Muscle of arm (tissue), 14 donors: ENCODE measurements around the gene ANTXRL. TPM values are rescaled to one million over a fixed set of nuclear protein-coding genes. Genes with fewer than 3 reads are reported as not detected.
"Not testable (repeated sequence)": the region's sequence is repeated elsewhere in the genome, so short reads cannot be mapped to it uniquely, and the experiment has no call there.

ENCODE experiments used
- DNase-seq: peaks from one replicate; pipeline ENCODE4 v3.0.0-alpha.2; 2013
- long read RNA-seq, 11 donors: transcript quantifications; one replicate each; lab custom pipeline, GENCODE V29; 2026
- polyA plus RNA-seq, 12 donors: library from polyadenylated mRNA; unstranded; fragments of 120-200 nt; gene quantifications; one replicate each; pipeline ENCODE4 v1.2.1, GENCODE V29; 2013; ENCODE audit not compliant: insufficient read length in 12 of 12

Gene ANTXRL
- polyA plus RNA-seq: under 1 TPM in 2 of 12 donors, not detected in 10; 0.07 to 0.11 TPM
- long read RNA-seq, donor 1: 0 reads
- long read RNA-seq, donor 2: 0 reads
- long read RNA-seq, donor 3: 0 reads
- long read RNA-seq, donor 4: 0 reads
- long read RNA-seq, donor 5: 0 reads
- long read RNA-seq, donor 6: 0 reads
- long read RNA-seq, donor 7: 0 reads
- long read RNA-seq, donor 8: 0 reads
- long read RNA-seq, donor 9: 0 reads
- long read RNA-seq, donor 10: 0 reads
- long read RNA-seq, donor 11: 0 reads

DNA sequence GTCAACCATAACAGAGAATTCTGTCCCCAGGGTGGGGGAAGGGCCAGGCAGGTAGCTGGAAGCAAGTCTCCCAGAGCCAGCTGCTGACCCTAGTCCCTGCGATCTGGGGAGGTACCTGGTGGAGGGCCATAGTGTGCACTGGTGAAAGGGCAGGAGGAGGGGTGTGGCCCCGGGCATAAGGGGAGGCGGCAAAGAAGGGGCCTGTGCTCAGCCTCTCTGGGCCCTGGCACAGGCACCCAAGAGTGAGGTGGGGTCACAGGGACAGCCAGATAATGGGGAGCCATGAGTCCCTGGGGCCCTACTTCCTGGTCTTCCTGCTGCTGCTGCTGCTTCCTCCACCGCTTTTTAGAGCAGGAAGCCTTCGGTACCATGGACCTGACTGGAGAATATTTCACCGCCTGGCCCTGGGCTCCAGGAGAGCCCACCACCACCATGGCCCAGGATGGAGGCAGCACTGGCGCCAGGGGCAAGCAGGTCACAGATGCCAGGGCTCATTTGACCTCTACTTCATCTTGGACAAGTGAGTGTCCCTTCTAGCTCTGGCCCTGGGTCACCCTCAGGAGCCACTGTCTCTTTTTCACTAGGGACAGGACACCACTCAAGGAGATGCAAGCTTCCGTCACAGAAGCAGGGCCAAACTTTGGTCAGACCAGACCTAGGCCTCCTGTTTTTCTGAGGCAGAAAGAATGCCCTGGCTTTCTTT lies at the start of gene ANTXRL:
TSS of gene ANTXRL (plus strand) at position 7 of the 703 bp plus-strand sequence. CDS start at position 273, 266 bp downstream.
- no peak for DNase-seq

DNA sequence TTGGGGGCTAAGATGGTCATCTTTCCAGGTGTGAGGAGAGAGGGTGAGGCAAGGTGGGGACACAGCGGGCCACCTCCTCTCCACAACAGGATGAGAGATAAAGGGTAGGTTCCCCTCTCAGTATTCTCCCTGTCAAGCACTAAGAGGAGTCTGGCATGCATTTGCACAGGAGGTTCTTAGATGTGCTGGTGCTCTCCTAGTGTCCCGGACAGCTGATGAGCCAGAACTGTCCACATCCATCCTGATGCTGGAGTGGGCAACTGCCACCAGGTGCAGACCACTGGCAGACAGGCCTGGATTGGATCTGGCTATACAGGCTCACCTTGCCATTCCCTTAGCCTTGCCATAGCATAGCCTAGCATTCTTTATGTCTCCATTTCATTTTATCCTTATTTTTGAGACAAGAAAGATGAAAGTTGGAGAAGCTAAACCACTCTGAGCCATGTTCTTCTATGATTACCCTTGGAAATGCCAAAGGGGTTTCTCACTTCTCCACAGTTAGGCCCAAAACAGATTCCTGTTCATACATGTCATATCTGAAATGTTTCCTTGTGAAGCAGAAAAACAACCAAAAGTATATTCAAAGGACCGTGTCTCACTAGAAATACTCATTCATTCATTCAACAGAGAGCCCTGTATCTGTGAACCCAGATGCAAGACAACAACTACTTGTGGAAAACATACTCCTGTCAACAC lies 48.8 kb upstream of the ANTXRL start:
- no peak for DNase-seq

DNA sequence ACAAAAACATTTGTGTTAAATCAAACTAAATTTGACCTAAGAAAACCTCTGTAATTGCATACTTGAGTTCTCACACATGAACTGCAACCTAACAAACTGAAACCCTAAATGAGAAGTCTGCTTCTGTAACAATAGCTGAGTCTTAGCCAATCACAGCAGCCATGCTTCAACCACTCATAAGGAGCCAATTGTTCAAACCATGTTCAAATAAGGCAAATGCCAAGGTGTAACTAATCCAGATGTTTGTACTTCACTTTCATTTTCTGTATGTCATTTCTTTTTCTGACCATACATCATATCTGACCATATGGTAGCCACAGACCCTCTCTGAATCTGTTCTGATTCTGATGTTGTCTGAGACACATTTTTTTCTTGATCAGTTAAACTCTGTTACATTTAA lies 47.5 kb upstream of the ANTXRL start:
- DNase-seq: no peak

DNA sequence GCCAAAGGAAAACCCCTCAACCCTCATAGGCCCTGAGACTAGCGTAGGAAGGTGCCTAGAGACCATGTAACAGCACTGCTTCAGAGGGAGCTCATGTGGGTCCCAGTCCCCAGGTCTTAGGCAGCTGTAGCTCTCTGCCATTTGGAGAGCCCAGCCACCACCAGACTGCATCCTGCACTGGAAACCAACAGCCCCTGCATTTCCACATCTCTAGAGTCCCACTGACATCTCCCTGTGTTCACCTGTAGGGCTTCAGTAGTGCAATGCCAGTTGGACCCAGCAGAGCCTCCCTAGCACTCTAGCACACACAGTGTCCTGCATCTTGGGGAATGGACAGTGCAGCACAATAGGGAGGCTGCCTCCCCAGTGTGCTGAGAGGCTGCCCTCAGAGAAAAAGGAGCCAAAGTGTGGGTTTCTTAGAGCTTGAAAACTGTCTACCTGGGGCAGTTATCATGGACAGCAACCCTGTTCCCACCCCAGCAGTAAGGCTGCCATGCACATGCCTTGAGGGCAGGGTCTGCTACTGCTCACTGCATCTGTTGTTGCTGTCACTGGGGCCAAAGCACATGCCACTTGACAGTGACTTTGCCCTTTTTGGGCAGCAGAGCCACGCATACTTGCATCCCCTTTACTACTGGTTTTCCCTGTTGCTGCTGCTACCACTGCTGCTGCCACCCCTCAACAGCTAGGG lies 46.7 kb upstream of the ANTXRL start:
- DNase-seq: no peak

DNA sequence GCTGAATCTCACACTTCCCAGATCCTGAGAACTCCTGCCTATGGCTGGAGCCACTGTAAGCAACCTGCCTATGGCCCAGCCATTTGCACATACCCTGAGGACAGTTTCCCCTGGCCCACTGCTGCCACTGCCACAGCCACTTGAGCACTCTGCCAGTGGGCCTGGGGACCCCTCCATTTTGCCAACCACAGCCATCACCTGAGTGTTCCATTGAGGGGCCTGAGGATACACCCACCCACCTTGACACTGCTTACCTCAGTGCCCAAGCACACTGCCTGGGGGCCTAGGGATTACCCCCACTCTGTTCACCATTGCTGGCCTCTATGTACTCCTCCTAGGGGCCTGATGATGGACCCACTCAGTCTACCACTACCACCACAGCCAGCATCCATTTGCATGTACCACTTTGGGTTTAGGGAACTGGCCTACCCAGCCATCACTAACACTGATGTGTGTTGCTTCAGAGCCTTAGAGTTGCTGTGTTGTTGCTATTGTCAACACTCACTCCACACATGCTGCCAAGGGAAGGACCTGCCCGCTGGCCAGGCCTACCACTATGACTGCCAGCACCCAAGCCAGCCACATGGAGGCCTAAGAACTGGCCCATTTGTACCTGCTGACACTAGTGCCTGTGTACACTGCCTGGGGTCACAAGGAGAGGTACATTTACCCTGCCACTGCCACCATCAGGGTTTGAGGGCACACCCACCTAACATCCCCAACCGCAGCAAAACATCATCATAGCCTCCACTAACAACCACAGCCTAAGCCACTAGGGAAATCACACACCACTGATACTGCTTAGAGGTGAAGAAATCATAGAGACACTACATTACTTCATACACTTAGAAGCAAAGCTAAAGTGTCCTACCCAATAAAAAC lies 45.9 kb upstream of the ANTXRL start:
- no peak for DNase-seq

DNA sequence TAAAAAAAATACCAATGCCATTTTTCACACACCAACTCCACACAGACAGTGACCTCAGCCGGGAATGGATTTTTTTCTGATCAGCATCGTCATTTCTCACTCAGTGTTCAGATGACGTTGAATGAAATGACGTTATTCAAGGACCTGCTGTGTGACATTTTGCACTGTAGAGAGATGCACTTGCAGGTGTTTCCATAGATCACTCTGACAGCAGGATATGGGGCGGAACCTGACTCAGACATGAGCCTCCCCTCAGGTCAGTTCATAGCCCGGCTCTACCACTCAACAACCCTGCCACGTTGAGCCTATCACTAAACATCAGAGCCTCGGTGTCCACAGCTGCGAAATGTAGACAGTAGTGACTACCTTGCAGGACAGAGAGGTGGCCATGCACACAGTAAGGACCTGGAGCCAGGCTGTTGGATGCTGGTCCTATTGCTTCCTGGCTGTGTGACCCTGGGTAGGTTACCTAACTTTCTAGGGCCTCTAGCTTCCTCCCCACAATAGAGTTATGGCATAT lies 41.4 kb upstream of the ANTXRL start:
- no peak for DNase-seq

DNA sequence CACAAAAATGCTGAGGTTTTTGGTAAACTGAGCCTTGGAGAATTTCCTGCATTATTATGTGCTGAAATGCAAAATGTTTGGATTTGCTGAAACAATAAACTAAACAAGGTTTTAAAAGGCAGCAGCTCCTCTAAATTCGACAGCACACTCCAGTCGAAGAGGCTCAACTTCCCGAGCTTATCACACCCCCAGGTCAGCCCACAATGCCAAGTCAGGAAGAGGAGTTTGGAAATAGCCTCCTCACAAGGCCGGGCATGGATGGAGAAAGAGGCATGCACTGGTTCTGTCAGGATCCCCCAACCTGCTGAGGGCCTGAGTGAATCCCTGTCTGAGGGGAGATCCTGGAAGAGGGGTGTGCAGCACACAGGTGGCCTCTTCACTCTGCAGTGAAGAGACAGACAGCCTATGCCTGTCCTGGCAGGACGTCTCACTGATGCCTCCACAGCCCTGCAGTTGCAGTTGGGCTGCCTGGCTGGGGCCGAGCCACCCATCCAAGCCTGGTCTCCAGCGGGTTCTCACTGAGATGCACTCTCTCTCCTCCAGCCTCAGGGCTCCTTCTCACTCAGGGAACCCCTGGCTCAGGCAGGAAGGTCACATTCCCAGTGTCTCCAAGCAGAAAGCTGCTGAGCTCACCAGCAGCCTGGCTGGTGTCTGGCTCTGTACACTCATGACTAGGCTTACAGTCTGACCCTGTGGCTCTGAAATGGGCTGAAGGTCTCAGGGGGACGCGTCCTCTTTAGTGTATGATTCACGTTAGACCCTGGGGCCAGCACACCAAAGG lies 40.2 kb upstream of the ANTXRL start:
- not testable (repeated sequence) for DNase-seq

DNA sequence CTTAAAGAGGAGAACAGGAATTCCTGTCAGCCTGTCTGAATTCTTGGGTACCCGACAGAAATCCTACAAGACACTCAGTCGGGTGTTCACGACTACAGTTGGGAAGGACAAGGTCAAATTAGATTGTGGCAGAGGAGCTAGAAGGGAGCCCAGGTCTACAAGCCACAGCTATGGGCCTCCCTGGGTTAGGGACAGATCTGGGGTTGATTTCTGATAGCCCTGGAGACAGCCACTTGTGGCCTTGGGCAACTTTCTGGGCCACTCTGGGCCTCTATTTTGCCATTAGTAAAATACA lies 39.7 kb upstream of the ANTXRL start:
- DNase-seq: no peak

DNA sequence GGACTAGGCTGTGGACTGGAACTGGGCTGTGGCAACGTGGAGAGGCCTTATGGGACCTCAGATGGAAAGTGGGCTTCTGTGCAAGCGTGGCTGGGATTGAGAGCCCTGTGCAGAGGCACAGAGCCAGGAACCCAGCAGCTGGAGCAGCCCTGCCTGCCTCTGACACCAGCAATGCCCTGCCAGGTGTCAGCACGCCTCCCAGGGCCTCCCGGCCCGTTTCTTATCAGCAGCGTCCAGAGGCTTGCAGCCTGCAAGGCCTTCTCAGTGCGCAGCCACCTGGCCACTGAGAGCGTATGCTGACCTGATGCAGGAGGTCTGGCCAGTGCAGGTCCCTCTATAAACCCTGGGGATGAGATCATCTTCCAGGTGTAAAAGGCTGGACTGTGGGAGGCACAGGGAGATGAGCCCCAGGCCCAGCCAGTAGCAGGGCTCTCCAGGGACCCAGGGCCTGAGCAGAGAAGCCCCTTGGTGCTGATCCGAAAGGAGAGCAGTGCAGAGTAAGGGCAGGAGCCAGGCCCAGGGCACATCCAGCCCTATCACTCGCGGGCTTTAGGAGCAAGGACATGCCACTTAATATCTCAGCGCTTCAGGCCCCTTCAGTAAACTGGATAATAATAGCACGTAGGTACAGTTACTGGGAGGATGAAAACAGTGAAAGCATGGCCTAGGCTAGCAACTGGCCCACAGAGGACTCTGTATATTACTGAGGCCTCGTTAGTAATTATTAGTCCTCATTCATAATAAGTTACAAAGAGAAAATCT lies 38.8 kb upstream of the ANTXRL start:
- peak; percentile 22 for DNase-seq

DNA sequence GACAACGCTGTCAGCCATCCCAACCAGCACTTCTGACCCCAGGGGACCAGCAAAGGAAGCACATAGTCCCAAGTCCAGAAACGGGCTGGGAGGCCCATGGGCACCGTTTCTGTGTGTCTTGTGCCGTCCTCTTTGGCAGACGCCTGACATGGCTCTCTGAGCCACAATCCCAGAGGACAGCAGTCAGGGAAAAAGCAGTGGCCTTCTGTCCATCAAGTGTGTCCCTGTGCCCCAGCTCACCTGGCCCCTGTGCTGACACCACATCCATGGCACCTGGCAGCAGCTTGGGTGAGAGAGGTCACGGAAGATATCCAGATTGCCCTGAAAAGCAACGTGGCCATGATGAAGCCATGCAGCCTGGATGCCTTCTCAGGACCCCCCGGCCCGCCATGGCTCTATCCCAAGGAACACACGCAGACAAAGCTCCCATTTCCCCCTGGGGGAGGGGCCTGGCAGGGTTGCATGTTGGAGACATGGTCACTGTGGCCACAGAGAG lies 38.1 kb upstream of the ANTXRL start:
- no peak for DNase-seq

DNA sequence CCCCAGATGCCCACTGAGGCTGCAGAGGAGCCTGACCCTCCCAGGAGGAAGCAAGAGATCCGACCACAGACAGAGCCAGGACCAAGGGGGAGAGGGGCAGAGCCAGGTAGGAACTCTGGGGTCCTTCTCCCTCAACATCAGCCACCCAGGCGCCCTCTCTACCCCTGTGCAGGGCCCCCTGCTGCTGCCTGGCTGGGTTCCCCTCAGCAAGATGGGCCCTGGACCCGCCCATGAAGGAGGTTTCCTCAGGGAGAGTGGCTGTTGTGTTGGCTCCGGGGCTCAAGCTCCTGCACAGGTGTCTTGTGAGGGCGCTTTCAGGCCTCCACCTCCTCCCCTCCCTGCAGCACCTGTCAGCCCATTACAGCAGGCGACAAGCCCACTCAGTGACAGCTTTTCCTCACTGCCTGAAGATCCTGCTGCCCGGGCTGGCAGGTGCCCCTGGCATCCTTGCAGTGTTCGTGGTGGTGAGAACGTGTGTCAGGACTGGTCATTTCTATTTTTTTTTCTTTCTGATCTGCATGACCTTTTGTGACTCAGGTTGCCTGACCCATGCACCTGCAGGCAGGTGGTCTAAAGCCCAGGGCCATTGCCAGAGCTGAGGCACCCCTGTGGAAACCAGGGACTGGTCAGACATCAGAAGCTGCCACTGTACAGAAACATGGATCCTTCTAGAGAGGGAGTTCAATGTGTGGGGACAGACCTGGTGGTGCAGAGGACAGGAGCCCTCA lies 37.0 kb upstream of the ANTXRL start:
- not testable (repeated sequence) for DNase-seq

DNA sequence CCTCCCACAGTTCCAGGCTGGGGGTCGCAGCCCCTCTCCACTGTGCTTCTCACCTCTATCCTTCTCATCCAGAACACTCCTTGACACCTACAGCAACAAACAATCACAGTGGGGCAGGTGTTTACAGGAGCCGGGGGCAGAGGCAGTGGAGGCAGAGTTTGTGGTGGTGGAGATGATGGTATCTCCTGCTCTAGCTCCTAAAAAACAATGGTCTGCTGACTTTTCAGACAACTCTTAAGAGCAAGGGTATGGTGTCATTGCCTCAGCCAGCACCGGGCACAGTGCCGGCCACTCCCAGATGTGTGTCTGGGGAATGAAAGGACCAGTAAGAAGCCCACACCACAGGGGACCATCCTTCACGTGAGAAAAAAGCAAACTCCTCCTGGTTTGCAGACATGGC lies 36.3 kb upstream of the ANTXRL start:
- no peak for DNase-seq

DNA sequence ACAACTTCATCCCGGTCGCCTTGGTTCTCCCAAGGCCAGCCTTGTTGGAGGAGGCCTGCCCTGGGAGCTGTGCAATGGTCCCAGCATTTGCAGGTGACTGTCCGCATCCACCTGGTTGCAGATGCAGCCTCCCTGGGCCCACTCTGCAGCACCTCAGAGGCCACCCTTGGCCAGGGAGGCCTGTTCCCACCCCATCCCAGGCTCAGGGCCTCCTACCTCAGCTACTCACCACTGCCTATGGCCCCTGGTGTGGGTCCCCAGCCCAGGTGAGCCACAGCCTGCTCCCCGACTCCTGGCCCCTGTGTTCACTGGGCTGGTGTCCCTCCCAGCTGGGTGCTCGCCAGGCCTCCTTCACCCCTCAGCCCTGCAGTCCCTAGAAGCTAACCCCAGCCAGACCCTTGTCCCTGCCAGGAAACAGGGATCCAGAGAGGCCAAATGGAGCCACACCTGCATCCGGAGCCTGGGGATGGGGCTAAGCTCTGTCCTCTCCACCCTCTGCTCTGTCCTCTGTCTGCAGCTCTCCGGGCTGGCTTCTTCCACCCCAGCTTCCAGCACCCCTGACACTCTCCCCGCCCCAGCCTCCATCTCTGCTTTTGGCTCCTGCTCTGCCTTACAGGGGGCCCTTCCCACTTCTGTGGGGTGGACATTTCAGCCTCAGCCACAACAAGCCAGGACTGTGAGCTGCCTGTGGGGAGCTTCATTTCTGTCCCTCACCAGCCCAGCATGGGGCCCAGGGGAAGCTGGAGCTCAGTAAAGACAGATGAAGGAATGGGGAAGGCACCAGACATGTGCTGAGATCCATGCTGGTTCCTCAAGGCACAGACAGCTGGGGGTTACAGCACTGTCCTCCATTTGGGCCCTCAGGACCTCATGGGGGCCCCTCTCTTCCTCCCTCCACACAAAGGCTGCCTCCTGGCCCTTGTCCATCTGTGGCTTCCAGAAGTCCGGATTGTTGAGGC lies 35.6 kb upstream of the ANTXRL start:
- no peak for DNase-seq

DNA sequence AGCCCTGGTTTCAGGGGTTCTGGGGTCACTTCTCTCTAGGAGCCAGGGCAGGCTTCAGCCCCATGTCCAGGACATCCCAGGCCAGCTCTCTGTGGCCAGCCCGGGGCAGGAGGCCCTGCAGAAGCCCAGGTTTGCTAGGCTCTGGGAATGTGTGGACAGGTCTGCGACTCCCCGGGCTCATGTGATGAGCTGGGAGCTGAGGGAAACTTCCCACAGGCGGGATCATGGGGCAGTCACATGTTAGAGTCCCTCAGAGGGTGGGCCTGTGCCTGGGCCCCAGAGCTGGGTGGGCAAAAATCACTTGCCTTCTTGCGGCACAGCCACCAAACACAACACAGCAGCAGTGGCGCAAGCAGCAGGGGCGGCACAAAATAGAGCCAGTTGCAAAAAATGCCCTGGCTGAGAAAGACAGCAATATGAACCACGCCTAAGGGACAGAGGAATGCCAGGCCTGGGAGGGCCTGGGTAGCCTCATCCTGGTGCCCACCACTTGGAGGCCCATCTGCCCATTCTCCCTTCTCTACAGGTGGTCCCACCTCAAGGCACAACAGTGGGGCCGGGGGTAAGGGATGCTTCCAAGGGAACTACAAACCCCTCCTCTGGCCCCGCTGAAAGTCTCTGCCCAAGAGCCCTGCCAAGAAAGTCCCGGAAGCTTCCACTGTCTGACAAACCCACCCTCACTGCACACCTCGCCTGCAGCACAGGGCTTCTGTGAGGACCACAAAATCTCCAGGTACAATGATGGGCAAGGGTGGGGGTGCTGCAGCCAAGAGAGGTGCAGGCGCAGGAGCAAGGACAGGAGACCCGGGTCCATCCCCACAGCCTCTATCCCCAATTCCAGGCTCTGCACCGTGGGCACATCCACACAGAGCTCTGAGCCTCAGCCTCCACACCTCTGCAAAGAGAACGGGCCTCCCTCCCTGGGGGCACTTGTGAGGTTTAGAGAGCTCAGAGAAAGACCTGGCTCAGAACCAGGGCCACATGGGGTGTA lies 34.6 kb upstream of the ANTXRL start:
- no peak for DNase-seq

DNA sequence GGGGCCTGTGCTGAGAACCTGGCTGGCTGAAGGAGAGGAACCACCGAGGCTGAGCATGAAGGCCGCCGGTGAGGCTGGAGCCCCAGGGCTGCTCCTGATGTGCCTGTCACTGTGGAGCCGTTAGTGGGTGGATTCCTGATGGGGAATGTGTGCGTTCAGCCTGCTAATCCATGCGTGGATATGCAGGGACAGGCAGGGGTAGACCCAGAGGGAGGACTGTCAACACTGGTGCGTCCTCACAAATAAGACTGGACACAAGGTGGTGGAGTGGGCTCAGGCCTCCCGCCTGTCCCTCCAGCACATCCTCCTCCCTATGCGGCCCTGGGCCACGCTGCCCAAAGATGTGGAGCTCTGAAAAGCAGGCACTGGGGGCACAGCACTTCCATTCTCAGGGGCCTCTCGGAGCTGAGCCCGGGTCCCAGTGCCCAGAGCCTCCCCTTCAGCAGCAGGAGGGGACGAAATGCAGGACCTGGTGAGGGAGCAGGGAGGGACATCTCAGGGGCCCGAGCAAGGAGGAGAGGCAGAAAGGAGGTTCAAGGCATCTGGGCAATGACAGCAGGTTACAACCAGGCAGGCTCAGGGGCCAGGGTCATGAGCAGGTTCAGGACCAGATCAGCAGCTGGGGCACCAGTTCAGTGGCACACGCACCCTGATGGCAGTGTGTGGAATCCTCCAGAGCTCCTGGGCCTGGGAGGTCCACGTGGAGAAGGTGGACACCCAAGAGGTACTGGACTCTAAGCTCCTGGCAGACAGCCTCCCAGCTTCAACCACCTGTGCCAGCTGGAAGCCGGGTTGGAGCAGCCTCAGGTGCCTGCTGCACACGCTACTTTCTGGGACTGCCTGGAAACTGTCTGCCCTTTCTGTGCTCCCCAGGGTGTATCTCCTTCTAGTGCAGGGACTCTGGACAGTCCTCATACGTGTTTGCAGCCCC lies 33.5 kb upstream of the ANTXRL start:
- DNase-seq: no peak
